ENCODE data around the gene BTBD18.

- TF ChIP-seq CTCF (IDR thresholded peaks at IDR 0.05) = no peak
- no peak for TF ChIP-seq POLR2A (IDR thresholded peaks at IDR 0.05)
These were observed 46.7 kb downstream of the BTBD18 start for GRCh38 chr11:57704932-57705331.
